ENCODE results near the gene EEF2K.

EEF2K gene

GRCh38 chr16:22198547-22199293 is 7.4 kb upstream of the EEF2K start:
- no peak overlapping the region for H3K4me3 ChIP-seq (ENCODE audit: low read length)
- H3K9me2 ChIP-seq (replicated peaks; ENCODE audit: control insufficient read depth, low read length), result no peaks in the 10 kb centered on the region
- TF ChIP-seq EZH2phosphoT487 (IDR thresholded peaks at IDR 0.05; ENCODE audit: borderline replicate concordance, low read length), result no peak
- peak; percentile 8 for TF ChIP-seq CTCF (IDR thresholded peaks at IDR 0.05; ENCODE audit: low read depth, low read length, poor library complexity, severe bottlenecking)
- H3F3A ChIP-seq (ENCODE audit: control insufficient read depth, insufficient read depth), result peaks cover 10% of the 10 kb centered on the region; the same call in 1 of the 2 replicates
- no peaks in the 10 kb centered on the region for H3K9me3 ChIP-seq (ENCODE audit: control insufficient read depth, insufficient read depth, low read length)
- no peak overlapping the region for H3K27ac ChIP-seq (ENCODE audit: low read depth, low read length)
- H3K79me2 ChIP-seq (ENCODE audit: control insufficient read depth, low read length), result no peaks in the 10 kb centered on the region
- H3K4me2 ChIP-seq (ENCODE audit: low read length), result 0 out of 2 replicates have a peak overlapping the region, but pooled peaks have one; percentile 5
- no peaks in the 10 kb centered on the region for H4K20me1 ChIP-seq (ENCODE audit: control insufficient read depth, insufficient read depth, low read depth, low read length)
- no peaks in the 10 kb centered on the region for H3K27me3 ChIP-seq (ENCODE audit: control insufficient read depth, low read length)
- H3K36me3 ChIP-seq (ENCODE audit: control insufficient read depth, low read length), result no peaks in the 10 kb centered on the region
- peaks cover 34% of the 10 kb centered on the region for H3K4me1 ChIP-seq (ENCODE audit: control insufficient read depth, low read length)

GRCh38 chr16:22202261-22202637 is 3.8 kb upstream of the EEF2K start:
- no peaks in the 10 kb centered on the region for H4K20me1 ChIP-seq (ENCODE audit: control insufficient read depth, insufficient read depth, low read depth, low read length)
- no peaks in the 10 kb centered on the region for H3K9me3 ChIP-seq (ENCODE audit: control insufficient read depth, insufficient read depth, low read length)
- H3K27ac ChIP-seq (ENCODE audit: low read depth, low read length), result no peak overlapping the region
- no peaks in the 10 kb centered on the region for H3K9me2 ChIP-seq (replicated peaks; ENCODE audit: control insufficient read depth, low read length)
- no peaks in the 10 kb centered on the region for H3K27me3 ChIP-seq (ENCODE audit: control insufficient read depth, low read length)
- no peak overlapping the region for H3K4me2 ChIP-seq (ENCODE audit: low read length)
- TF ChIP-seq CTCF (IDR thresholded peaks at IDR 0.05; ENCODE audit: low read depth, low read length, poor library complexity, severe bottlenecking), result no peak
- TF ChIP-seq EZH2phosphoT487 (IDR thresholded peaks at IDR 0.05; ENCODE audit: borderline replicate concordance, low read length), result no peak
- H3K4me1 ChIP-seq (ENCODE audit: control insufficient read depth, low read length), result peaks cover 28% of the 10 kb centered on the region
- H3K4me3 ChIP-seq (ENCODE audit: low read length), result no peak overlapping the region
- peaks cover 16% of the 10 kb centered on the region for H3F3A ChIP-seq (ENCODE audit: control insufficient read depth, insufficient read depth)
- peaks cover 10% of the 10 kb centered on the region for H3K79me2 ChIP-seq (ENCODE audit: control insufficient read depth, low read length)
- H3K36me3 ChIP-seq (ENCODE audit: control insufficient read depth, low read length), result peaks cover 4% of the 10 kb centered on the region; the same call in 1 of the 2 replicates

GRCh38 chr16:22203091-22203490 is 3.0 kb upstream of the EEF2K start:
- Histone ChIP-seq H3K27ac (ENCODE audit: low read depth, low read length) (no peak overlapping the region), H3K27me3 (ENCODE audit: control insufficient read depth, low read length) (no peaks in the 10 kb centered on the region), H4K20me1 (ENCODE audit: control insufficient read depth, insufficient read depth, low read depth, low read length) (peaks cover 4% of the 10 kb centered on the region; the same call in 1 of the 2 replicates), H3K36me3 (ENCODE audit: control insufficient read depth, low read length) (peaks cover 4% of the 10 kb centered on the region; the same call in 1 of the 2 replicates), H3K4me2 (ENCODE audit: low read length) (no peak overlapping the region), H3K4me1 (ENCODE audit: control insufficient read depth, low read length) (peaks cover 36% of the 10 kb centered on the region), H3K4me3 (ENCODE audit: low read length) (no peak overlapping the region), H3K9me3 (ENCODE audit: control insufficient read depth, insufficient read depth, low read length) (no peaks in the 10 kb centered on the region), H3K79me2 (ENCODE audit: control insufficient read depth, low read length) (peaks cover 18% of the 10 kb centered on the region), H3K9me2 (replicated peaks; ENCODE audit: control insufficient read depth, low read length) (no peaks in the 10 kb centered on the region), H3F3A (ENCODE audit: control insufficient read depth, insufficient read depth) (peaks cover 14% of the 10 kb centered on the region)
- TF ChIP-seq EZH2phosphoT487 (IDR thresholded peaks at IDR 0.05; ENCODE audit: borderline replicate concordance, low read length) (no peak), CTCF (IDR thresholded peaks at IDR 0.05; ENCODE audit: low read depth, low read length, poor library complexity, severe bottlenecking) (no peak)

Data from DOHH2 (cell line).